ENCODE data around the gene CCDC159.
"Not testable (repeated sequence)": the region's sequence is repeated elsewhere in the genome, so short reads cannot be mapped to it uniquely, and the experiment has no call there.

CCDC159 gene

GRCh38 chr19:11346104-11346940, at the start of gene CCDC159, which contains the start of gene TMEM205:
CCDC159 (plus strand) TSS chr19:11346519; CDS start chr19:11346607, 88 bp downstream.
TMEM205 (minus strand) TSS chr19:11346268; CDS start chr19:11345619, 649 bp downstream.
- DNase-seq, result peak; percentile 92 to 99 (median 97)

GRCh38 chr19:11299946-11300810, 46.1 kb upstream of the CCDC159 start:
- DNase-seq, result no peak

GRCh38 chr19:11300811-11301120, 45.6 kb upstream of the CCDC159 start:
- DNase-seq, result no peak

- DNase-seq, result no peak
Observed at GRCh38 chr19:11304936-11305335, 41.4 kb upstream of the CCDC159 start.

- no peak for DNase-seq
Observed at GRCh38 chr19:11306337-11306736, 40.0 kb upstream of the CCDC159 start.

GRCh38 chr19:11320278-11320995, 25.9 kb upstream of the CCDC159 start:
- not testable (repeated sequence) for DNase-seq

- no peak for DNase-seq
Observed at GRCh38 chr19:11321191-11322126, 24.9 kb upstream of the CCDC159 start.

GRCh38 chr19:11322269-11323024, 23.9 kb upstream of the CCDC159 start:
- DNase-seq, result no peak

GRCh38 chr19:11323601-11324078, 22.7 kb upstream of the CCDC159 start:
- DNase-seq, result no peak

- peak in 2 of 6 experiments; percentile 20 to 25 for DNase-seq
Observed at GRCh38 chr19:11324079-11324661, 22.1 kb upstream of the CCDC159 start.

GRCh38 chr19:11324748-11325389, 21.4 kb upstream of the CCDC159 start:
- DNase-seq, result no peak

- DNase-seq, result no peak
Observed at GRCh38 chr19:11325544-11325943, 20.8 kb upstream of the CCDC159 start.

- DNase-seq, result no peak
Observed at GRCh38 chr19:11330127-11330526, 16.2 kb upstream of the CCDC159 start.

- DNase-seq, result no peak
Observed at GRCh38 chr19:11331502-11331901, 14.8 kb upstream of the CCDC159 start.

GRCh38 chr19:11332822-11333221, 13.5 kb upstream of the CCDC159 start:
- DNase-seq, result no peak

- DNase-seq, result not testable (repeated sequence)
Observed at GRCh38 chr19:11333838-11334237, 12.5 kb upstream of the CCDC159 start.

GRCh38 chr19:11335449-11336146, 10.7 kb upstream of the CCDC159 start:
- no peak for DNase-seq

GRCh38 chr19:11337080-11337479, 9.2 kb upstream of the CCDC159 start:
- no peak for DNase-seq

GRCh38 chr19:11338121-11338520, 8.2 kb upstream of the CCDC159 start:
- DNase-seq, result no peak
